CD14-positive monocyte (primary cell): ENCODE measurements around the gene ZNF474. TPM values are rescaled to one million over a fixed set of nuclear protein-coding genes. Genes with fewer than 3 reads are reported as not detected.

ENCODE experiments used
- DNase-seq, 3 donors: peaks; one replicate each; pipeline ENCODE4 v3.0.0-alpha.2; 2011 to 2022
- H2AFZ ChIP-seq: 2 replicates; pipeline ENCODE4 v1.6.0; 2012; ENCODE audit warnings: mild to moderate bottlenecking, low read depth, low read length, inconsistent platforms; ENCODE audit not compliant: insufficient read depth, poor library complexity, severe bottlenecking
- H3K27ac ChIP-seq, 2 donors: 1 replicate in 1 of 2; 2 replicates in 1 of 2; pipeline ENCODE4 v1.5.1; 2012 to 2013; ENCODE audit warnings: low read length in 2 of 2, control low read depth in 1 of 2, inconsistent platforms in 1 of 2, low read depth in 1 of 2, mild to moderate bottlenecking in 1 of 2
- H3K27me3 ChIP-seq, 2 donors: one replicate each; pipeline versions ENCODE4 v1.6.0 to v1.6.1; 2011 to 2013; ENCODE audit warnings: low read length in 2 of 2; ENCODE audit not compliant: control insufficient read depth in 2 of 2, insufficient read depth in 2 of 2
- H3K36me3 ChIP-seq, 2 donors: replicated peaks in 1 of 2; 1 replicate in 1 of 2; 2 replicates in 1 of 2; pipeline versions ENCODE4 v1.5.1 to v1.6.1; 2012 to 2013; ENCODE audit warnings: low read length in 2 of 2, control low read depth in 1 of 2, inconsistent platforms in 1 of 2, mild to moderate bottlenecking in 1 of 2; ENCODE audit not compliant: insufficient read depth in 2 of 2, control insufficient read depth in 1 of 2
- H3K4me1 ChIP-seq, 2 donors: 1 replicate in 1 of 2; 2 replicates in 1 of 2; pipeline versions ENCODE4 v1.5.1 to v1.6.1; 2012 to 2013; ENCODE audit warnings: low read length in 2 of 2, control low read depth in 1 of 2, inconsistent platforms in 1 of 2, mild to moderate bottlenecking in 1 of 2, moderate library complexity in 1 of 2; ENCODE audit not compliant: insufficient read depth in 2 of 2, control insufficient read depth in 1 of 2
- H3K4me2 ChIP-seq: replicated peaks from 2 replicates; pipeline ENCODE3; 2012; ENCODE audit warnings: low read length, moderate library complexity, mild to moderate bottlenecking; ENCODE audit not compliant: poor library complexity, severe bottlenecking; ENCODE audit errors: extremely low read depth
- H3K4me3 ChIP-seq, 3 experiments: fragments of 200-600 bp in 1 of 3; sonication (generic) in 1 of 3; replicated peaks in 1 of 3; 1 replicate in 2 of 3; 2 replicates in 1 of 3; pipeline ENCODE4 v1.5.1; 2011 to 2013; ENCODE audit warnings: low read length in 3 of 3, mild to moderate bottlenecking in 3 of 3, control low read depth in 2 of 3, low read depth in 2 of 3, inconsistent platforms in 1 of 3, moderate library complexity in 1 of 3
- H3K79me2 ChIP-seq: 2 replicates; pipeline ENCODE4 v1.6.0; 2012; ENCODE audit warnings: mild to moderate bottlenecking, control low read depth, inconsistent platforms, low read length, moderate library complexity; ENCODE audit not compliant: insufficient read depth
- H3K9ac ChIP-seq: 2 replicates; pipeline ENCODE4 v1.6.0; 2017; ENCODE audit warnings: low read length, mild to moderate bottlenecking; ENCODE audit not compliant: insufficient read depth, poor library complexity, severe bottlenecking
- H3K9me3 ChIP-seq, 2 donors: replicated peaks in 1 of 2; 1 replicate in 1 of 2; 2 replicates in 1 of 2; pipeline versions ENCODE4 v1.5.1 to v1.6.1; 2012 to 2013; ENCODE audit warnings: low read length in 2 of 2, control low read depth in 1 of 2; ENCODE audit not compliant: control insufficient read depth in 1 of 2, insufficient read depth in 1 of 2
- H4K20me1 ChIP-seq: 2 replicates; pipeline ENCODE4 v1.6.0; 2012; ENCODE audit warnings: mild to moderate bottlenecking, low read length, control low read depth, moderate library complexity; ENCODE audit not compliant: insufficient read depth
- H3K27ac Mint-ChIP-seq, 7 donors: one replicate each; pipeline ENCODE4 v1.8.0; 2020; ENCODE audit warnings: mild to moderate bottlenecking in 7 of 7, mixed read lengths in 7 of 7, moderate library complexity in 6 of 7, inconsistent platforms in 2 of 7
- H3K27me3 Mint-ChIP-seq, 3 donors: one replicate each; pipeline ENCODE4 v1.8.0; 2021 to 2022; ENCODE audit warnings: low read depth in 3 of 3, mild to moderate bottlenecking in 3 of 3, mixed read lengths in 3 of 3, moderate library complexity in 3 of 3, inconsistent platforms in 1 of 3
- H3K36me3 Mint-ChIP-seq, 2 donors: one replicate each; pipeline ENCODE4 v1.8.0; 2020; ENCODE audit warnings: mixed read lengths in 2 of 2, inconsistent platforms in 1 of 2, mild to moderate bottlenecking in 1 of 2
- H3K4me1 Mint-ChIP-seq: one replicate; pipeline ENCODE4 v1.8.0; 2020; ENCODE audit warnings: mild to moderate bottlenecking, mixed read lengths
- H3K4me3 Mint-ChIP-seq, 2 donors: one replicate each; pipeline ENCODE4 v1.8.0; 2020; ENCODE audit warnings: mild to moderate bottlenecking in 2 of 2, mixed read lengths in 2 of 2, moderate library complexity in 1 of 2
- H3K9me3 Mint-ChIP-seq, 7 donors: one replicate each; pipeline ENCODE4 v1.8.0; 2020 to 2022; ENCODE audit warnings: mixed read lengths in 7 of 7, mild to moderate bottlenecking in 6 of 7, moderate library complexity in 6 of 7, inconsistent platforms in 2 of 7
- WGBS: methylation state at CpG from one replicate; pipeline ENCODE4 v1.1.5; 2013; ENCODE audit warnings: missing lambda C conversion rate; ENCODE audit not compliant: insufficient coverage; 5-methylcytosine and 5-hydroxymethylcytosine counted together
- intact Hi-C, 2 donors: fragments of 100-400 bp; cut with micrococcal nuclease; formaldehyde crosslinking; loops; one replicate each; pipeline versions ENCODE4 v1.15.0 to v1.15.1; 2023
- polyA plus RNA-seq, 3 donors: library from polyadenylated mRNA; depleted of rRNA in 1 of 3; unstranded in 2 of 3; stranded (reverse) in 1 of 3; fragments of 300-500 nt in 2 of 3; fragments of >200 nt in 1 of 3; fragmentation: Illumina TruSeq in 2 of 3; gene quantifications; 1 replicate in 2 of 3; 2 replicates in 1 of 3; pipeline ENCODE4 v1.2.3, GENCODE V29; 2012 to 2021
- TF ChIP-seq, protein P1 (sequence below): fragments of 200-600 bp; IDR thresholded peaks from one replicate; pipeline ENCODE4 v1.8.0; 2022; ENCODE audit warnings: antibody characterized with exemption, mild to moderate bottlenecking

ZNF474 gene
- polyA plus RNA-seq, 3 donors = 0.09 TPM; not detected in 2

DNA sequence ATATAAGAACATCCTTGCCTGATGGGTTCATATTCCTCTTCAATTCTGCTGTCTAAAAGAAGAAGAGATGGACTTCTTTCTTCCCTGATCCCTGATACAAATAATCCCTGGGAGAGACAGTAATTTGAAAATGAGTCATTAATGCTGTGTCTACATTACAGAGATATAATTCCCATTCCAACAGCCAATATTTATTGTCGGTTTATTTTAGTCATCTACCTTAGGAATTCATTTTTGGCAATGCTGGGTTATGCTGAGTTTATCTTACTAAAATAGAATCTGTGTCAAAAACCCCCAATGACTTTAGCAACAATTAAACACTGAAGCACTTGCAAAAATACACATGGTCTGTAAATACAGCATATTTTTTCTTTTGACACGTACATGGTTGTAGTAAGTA is 23.9 kb downstream of the ZNF474 start:
- no peaks in the 10 kb centered on the region for H3K9me3 Mint-ChIP-seq
- Histone ChIP-seq H3K4me1 (no peaks in the 10 kb centered on the region), H4K20me1 (no peaks in the 10 kb centered on the region), H3K27ac (no peak overlapping the region), H3K4me2 (no peak overlapping the region), H3K79me2 (no peaks in the 10 kb centered on the region), H3K36me3 (no peaks in the 10 kb centered on the region), H3K9ac (no peak overlapping the region), H2AFZ (no peak overlapping the region), H3K27me3 (no peaks in the 10 kb centered on the region), H3K4me3 (no peak overlapping the region), H3K9me3 (no peaks in the 10 kb centered on the region)
- WGBS = no CpG with 5 or more reads among the region's 2 CpGs
- H3K36me3 Mint-ChIP-seq = no peaks in the 10 kb centered on the region
- H3K4me1 Mint-ChIP-seq = no peaks in the 10 kb centered on the region
- no peak for DNase-seq
- intact Hi-C loops = no loop called here
- H3K4me3 Mint-ChIP-seq = no peak overlapping the region
- no peak overlapping the region for H3K27ac Mint-ChIP-seq
- peaks cover 0 to 3% (median 1%) of the 10 kb centered on the region in 3 donors for H3K27me3 Mint-ChIP-seq
- TF ChIP-seq, protein P1, sequence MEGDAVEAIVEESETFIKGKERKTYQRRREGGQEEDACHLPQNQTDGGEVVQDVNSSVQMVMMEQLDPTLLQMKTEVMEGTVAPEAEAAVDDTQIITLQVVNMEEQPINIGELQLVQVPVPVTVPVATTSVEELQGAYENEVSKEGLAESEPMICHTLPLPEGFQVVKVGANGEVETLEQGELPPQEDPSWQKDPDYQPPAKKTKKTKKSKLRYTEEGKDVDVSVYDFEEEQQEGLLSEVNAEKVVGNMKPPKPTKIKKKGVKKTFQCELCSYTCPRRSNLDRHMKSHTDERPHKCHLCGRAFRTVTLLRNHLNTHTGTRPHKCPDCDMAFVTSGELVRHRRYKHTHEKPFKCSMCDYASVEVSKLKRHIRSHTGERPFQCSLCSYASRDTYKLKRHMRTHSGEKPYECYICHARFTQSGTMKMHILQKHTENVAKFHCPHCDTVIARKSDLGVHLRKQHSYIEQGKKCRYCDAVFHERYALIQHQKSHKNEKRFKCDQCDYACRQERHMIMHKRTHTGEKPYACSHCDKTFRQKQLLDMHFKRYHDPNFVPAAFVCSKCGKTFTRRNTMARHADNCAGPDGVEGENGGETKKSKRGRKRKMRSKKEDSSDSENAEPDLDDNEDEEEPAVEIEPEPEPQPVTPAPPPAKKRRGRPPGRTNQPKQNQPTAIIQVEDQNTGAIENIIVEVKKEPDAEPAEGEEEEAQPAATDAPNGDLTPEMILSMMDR = no peak

DNA sequence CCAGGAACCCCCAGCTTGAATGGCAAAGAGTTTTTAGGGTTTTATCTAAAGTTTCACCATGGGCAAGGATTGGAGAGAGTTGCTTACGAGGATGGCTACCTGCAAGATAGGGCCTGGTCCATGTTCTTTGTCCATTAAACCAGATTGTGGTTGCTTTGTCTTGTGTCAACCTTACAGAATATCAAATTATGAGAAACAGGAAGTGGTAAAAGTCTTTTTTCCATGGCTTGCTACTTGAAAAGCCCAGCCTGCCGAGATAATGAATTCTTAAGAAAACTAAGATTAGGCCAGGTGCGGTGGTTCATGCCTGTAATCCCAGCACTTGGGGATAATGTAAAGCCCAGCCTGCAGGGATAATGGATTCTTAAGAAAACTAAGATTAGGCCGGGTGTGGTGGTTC is 24.4 kb downstream of the ZNF474 start:
- intact Hi-C loops = no loop called here
- Mint-ChIP-seq H3K27ac (no peak overlapping the region), H3K36me3 (no peaks in the 10 kb centered on the region), H3K4me1 (no peaks in the 10 kb centered on the region), H3K27me3 (peaks cover 0 to 3% (median 1%) of the 10 kb centered on the region in 3 donors), H3K9me3 (no peaks in the 10 kb centered on the region), H3K4me3 (no peak overlapping the region)
- H3K4me2 ChIP-seq = no peak overlapping the region
- no peaks in the 10 kb centered on the region for H3K4me1 ChIP-seq
- no peaks in the 10 kb centered on the region for H3K27me3 ChIP-seq
- DNase-seq = no peak
- no peak overlapping the region for H2AFZ ChIP-seq
- no peaks in the 10 kb centered on the region for H3K79me2 ChIP-seq
- no peak overlapping the region for H3K4me3 ChIP-seq
- H4K20me1 ChIP-seq = no peaks in the 10 kb centered on the region
- TF ChIP-seq, protein P1 = no peak
- H3K9me3 ChIP-seq = no peaks in the 10 kb centered on the region
- no peak overlapping the region for H3K27ac ChIP-seq
- H3K36me3 ChIP-seq = no peaks in the 10 kb centered on the region
- no peak overlapping the region for H3K9ac ChIP-seq
- 66% methylated on average over 4 of the region's 4 CpGs for WGBS
